ENCODE measurements around the gene MYBL2.

GRCh38 chr20:43682446-43682845 lies 15.5 kb downstream of the MYBL2 start:
- TF ChIP-seq POLR2A (IDR thresholded peaks at IDR 0.05): no peak
- TF ChIP-seq, protein P1, sequence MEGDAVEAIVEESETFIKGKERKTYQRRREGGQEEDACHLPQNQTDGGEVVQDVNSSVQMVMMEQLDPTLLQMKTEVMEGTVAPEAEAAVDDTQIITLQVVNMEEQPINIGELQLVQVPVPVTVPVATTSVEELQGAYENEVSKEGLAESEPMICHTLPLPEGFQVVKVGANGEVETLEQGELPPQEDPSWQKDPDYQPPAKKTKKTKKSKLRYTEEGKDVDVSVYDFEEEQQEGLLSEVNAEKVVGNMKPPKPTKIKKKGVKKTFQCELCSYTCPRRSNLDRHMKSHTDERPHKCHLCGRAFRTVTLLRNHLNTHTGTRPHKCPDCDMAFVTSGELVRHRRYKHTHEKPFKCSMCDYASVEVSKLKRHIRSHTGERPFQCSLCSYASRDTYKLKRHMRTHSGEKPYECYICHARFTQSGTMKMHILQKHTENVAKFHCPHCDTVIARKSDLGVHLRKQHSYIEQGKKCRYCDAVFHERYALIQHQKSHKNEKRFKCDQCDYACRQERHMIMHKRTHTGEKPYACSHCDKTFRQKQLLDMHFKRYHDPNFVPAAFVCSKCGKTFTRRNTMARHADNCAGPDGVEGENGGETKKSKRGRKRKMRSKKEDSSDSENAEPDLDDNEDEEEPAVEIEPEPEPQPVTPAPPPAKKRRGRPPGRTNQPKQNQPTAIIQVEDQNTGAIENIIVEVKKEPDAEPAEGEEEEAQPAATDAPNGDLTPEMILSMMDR (IDR thresholded peaks at IDR 0.05): no peak

All from Peyer's patch (tissue), 4 donors.